SK-N-SH treated with all-trans-retinoic acid at 6 μM for 48 hours (cell line): ENCODE data around the gene ASTN1.

Experiments used
- ATAC-seq: fragments of 200-7000 bp; cut with Tn5 transposase; 3 replicates; pipeline ENCODE4 v1.9.1; 2020; ENCODE audit warnings: mild to moderate bottlenecking, moderate library complexity
- ARNTL ChIP-seq: fragments of 450-650 bp; formaldehyde crosslinking; IDR thresholded peaks from 2 replicates; pipeline ENCODE4 v1.5.0; 2020; ENCODE audit warnings: low read depth, mild to moderate bottlenecking, moderate library complexity, borderline replicate concordance
- BACH2 ChIP-seq: fragments of 250-450 bp; sonication (Bioruptor Pico); IDR thresholded peaks from 2 replicates; pipeline ENCODE4 v1.9.0; 2021; ENCODE audit warnings: mild to moderate bottlenecking, borderline replicate concordance
- CREB5 ChIP-seq: fragments of 250-450 bp; sonication (Bioruptor Pico); IDR thresholded peaks from 2 replicates; pipeline ENCODE4 v1.5.1; 2020; ENCODE audit warnings: low read depth, mild to moderate bottlenecking, moderate library complexity
- CSRNP3 ChIP-seq: fragments of 250-450 bp; sonication (Bioruptor Pico); IDR thresholded peaks from 2 replicates; pipeline ENCODE4 v1.5.1; 2021; ENCODE audit warnings: mild to moderate bottlenecking, moderate library complexity
- ESRRG ChIP-seq: fragments of 250-450 bp; sonication (Bioruptor Pico); IDR thresholded peaks from 2 replicates; pipeline ENCODE4 v1.6.1; 2021; ENCODE audit warnings: mild to moderate bottlenecking
- GLIS3 ChIP-seq: fragments of 250-450 bp; sonication (Bioruptor Pico); IDR thresholded peaks from 2 replicates; pipeline ENCODE4 v1.5.0; 2020; ENCODE audit warnings: mild to moderate bottlenecking, moderate library complexity
- ISL1 ChIP-seq: fragments of 250-450 bp; sonication (Bioruptor Pico); IDR thresholded peaks from 2 replicates; pipeline ENCODE4 v2.1.2; 2022; ENCODE audit warnings: mild to moderate bottlenecking, moderate library complexity
- PATZ1 ChIP-seq: fragments of 250-450 bp; sonication (Bioruptor Pico); IDR thresholded peaks from 2 replicates; pipeline ENCODE4 v1.8.0; 2020; ENCODE audit warnings: mild to moderate bottlenecking, moderate library complexity, borderline replicate concordance
- POU6F1 ChIP-seq: fragments of 250-450 bp; sonication (Bioruptor Pico); IDR thresholded peaks from 2 replicates; pipeline ENCODE4 v1.8.0; 2021; ENCODE audit warnings: low read depth, mild to moderate bottlenecking, moderate library complexity, borderline replicate concordance
- PPARA ChIP-seq: fragments of 250-450 bp; sonication (Bioruptor Pico); IDR thresholded peaks from 2 replicates; pipeline ENCODE4 v1.5.0; 2020; ENCODE audit warnings: mild to moderate bottlenecking, borderline replicate concordance
- TCF4 ChIP-seq: fragments of 250-450 bp; sonication (Bioruptor Pico); IDR thresholded peaks from 2 replicates; pipeline ENCODE4 v1.8.0; 2021; ENCODE audit warnings: mild to moderate bottlenecking, moderate library complexity, borderline replicate concordance
- TOX ChIP-seq: fragments of 250-450 bp; sonication (Bioruptor Pico); IDR thresholded peaks from 2 replicates; pipeline ENCODE4 v1.8.0; 2021; ENCODE audit warnings: mild to moderate bottlenecking, moderate library complexity, borderline replicate concordance
- ZC3H10 ChIP-seq: fragments of 250-450 bp; sonication (Bioruptor Pico); IDR thresholded peaks from 2 replicates; pipeline ENCODE4 v1.5.1; 2021; ENCODE audit warnings: mild to moderate bottlenecking, moderate library complexity
- ZFP3 ChIP-seq: fragments of 250-450 bp; sonication (Bioruptor Pico); IDR thresholded peaks from 2 replicates; pipeline ENCODE4 v1.5.0; 2020; ENCODE audit warnings: mild to moderate bottlenecking, moderate library complexity
- ZFP30 ChIP-seq: fragments of 450-650 bp; formaldehyde crosslinking; IDR thresholded peaks from 2 replicates; pipeline ENCODE4 v1.5.0; 2022; ENCODE audit warnings: mild to moderate bottlenecking, moderate library complexity
- ZNF565 ChIP-seq: fragments of 450-650 bp; formaldehyde crosslinking; conservative IDR thresholded peaks from 2 replicates; pipeline ENCODE4 v1.5.0; 2020; ENCODE audit warnings: low read depth, mild to moderate bottlenecking, moderate library complexity
- ZNF8 ChIP-seq: fragments of 450-650 bp; formaldehyde crosslinking; IDR thresholded peaks from 2 replicates; pipeline ENCODE4 v1.5.0; 2020; ENCODE audit warnings: mild to moderate bottlenecking, moderate library complexity

The ASTN1 gene

GRCh38 chr1:177116941-177117340 lies 47.6 kb downstream of the ASTN1 start:
- no peak for ATAC-seq
- TF ChIP-seq ZFP30 (CRISPR knock-in tag) (no peak), GLIS3 (CRISPR knock-in tag) (no peak), ARNTL (CRISPR knock-in tag) (no peak), ZNF565 (CRISPR knock-in tag) (no peak), PPARA (CRISPR knock-in tag) (no peak), BACH2 (CRISPR knock-in tag) (no peak), ZFP3 (CRISPR knock-in tag) (no peak), ISL1 (CRISPR knock-in tag) (no peak), CSRNP3 (CRISPR knock-in tag) (no peak)
- TF ChIP-seq, all 23 proteins: peak for 0

- no peak for ATAC-seq
- no peak for TF ChIP-seq ISL1 (CRISPR knock-in tag)
Observed at GRCh38 chr1:177106614-177107365, 57.7 kb downstream of the ASTN1 start.

- ATAC-seq, result no peak
Observed at GRCh38 chr1:177106196-177106595, 58.3 kb downstream of the ASTN1 start.

GRCh38 chr1:177103005-177103852 lies 61.3 kb downstream of the ASTN1 start:
- ATAC-seq, result no peak
- TF ChIP-seq PATZ1, result no peak
- TF ChIP-seq CSRNP3 (CRISPR knock-in tag), result no peak
- no peak for TF ChIP-seq CREB5 (CRISPR knock-in tag)
- no peak for TF ChIP-seq GLIS3 (CRISPR knock-in tag)
- TF ChIP-seq ZC3H10 (CRISPR knock-in tag), result no peak
- TF ChIP-seq ESRRG, result no peak
- TF ChIP-seq, all 23 proteins: peak for 0

More at GRCh38 chr1:177106196-177106595, 58.3 kb downstream of the ASTN1 start:
- TF ChIP-seq ZFP3 (CRISPR knock-in tag), result no peak
- no peak for TF ChIP-seq ZNF8 (CRISPR knock-in tag)
- TF ChIP-seq TOX (CRISPR knock-in tag), result no peak
- TF ChIP-seq TCF4 (CRISPR knock-in tag), result no peak
- no peak for TF ChIP-seq POU6F1 (CRISPR knock-in tag)
- no peak for TF ChIP-seq CSRNP3 (CRISPR knock-in tag)
- TF ChIP-seq ARNTL (CRISPR knock-in tag), result no peak
- TF ChIP-seq ZNF565 (CRISPR knock-in tag), result no peak
